ENCODE measurements around the gene GRIK3. TPM values are rescaled to one million over a fixed set of nuclear protein-coding genes. Genes with fewer than 3 reads are reported as not detected.

Gene GRIK3
- total and polyA plus RNA-seq, 2 experiments from 2014 or later = 0.31 to 2.9 TPM

DNA sequence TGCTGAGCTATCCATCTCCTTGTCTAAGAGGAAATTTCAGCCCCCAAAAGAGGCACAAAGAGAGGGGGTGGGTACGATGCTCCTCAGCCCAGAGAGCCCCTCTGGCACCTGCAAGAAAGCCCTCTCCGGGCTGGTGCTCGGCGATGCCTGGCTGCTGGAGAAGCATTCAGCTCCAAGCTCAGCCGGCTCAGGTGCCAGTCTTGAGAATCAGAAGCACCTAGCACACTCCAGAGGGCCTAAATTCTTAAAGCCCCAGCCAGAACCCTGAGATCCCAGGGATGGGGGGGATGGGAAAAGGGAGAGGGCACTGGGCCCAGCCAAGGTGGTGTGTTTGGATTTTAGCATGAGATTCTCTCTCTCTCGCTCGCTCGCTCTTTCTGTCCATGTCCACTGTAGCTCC, 2.9 kb downstream of the GRIK3 start:
- Histone ChIP-seq H2AFZ (no peak overlapping the region), H3K27ac (ENCODE audit: low read depth) (no peak overlapping the region), H3K27me3 (ENCODE audit: insufficient read depth) (peaks cover 69% of the 10 kb centered on the region), H3K4me1 (ENCODE audit: insufficient read depth) (peaks cover 29% of the 10 kb centered on the region), H3K36me3 (ENCODE audit: insufficient read depth) (no peaks in the 10 kb centered on the region; the same call in 1 of the 2 replicates), H3K4me3 (no peak overlapping the region), H4K20me1 (replicated peaks; ENCODE audit: insufficient read depth) (peaks cover 8% of the 10 kb centered on the region; the same call in 1 of the 2 replicates), H3K4me2 (no peak overlapping the region), H3K79me2 (replicated peaks; ENCODE audit: insufficient read depth) (no peaks in the 10 kb centered on the region), H3F3A (replicated peaks; ENCODE audit: low read depth) (peaks cover 11% of the 10 kb centered on the region; the same call in 1 of the 2 replicates), H3K9me2 (ENCODE audit: insufficient read depth) (no peaks in the 10 kb centered on the region)
- no peak overlapping the region for H3K4me3 Mint-ChIP-seq
- no peaks in the 10 kb centered on the region for H3K36me3 Mint-ChIP-seq (ENCODE audit: low read depth)
- H3K27me3 Mint-ChIP-seq (ENCODE audit: insufficient read depth, low read depth, poor library complexity) = peaks cover 61% of the 10 kb centered on the region
- no peak overlapping the region for H3K27ac Mint-ChIP-seq
- H3K9me3 Mint-ChIP-seq = no peaks in the 10 kb centered on the region; the same call in 2 of the 3 replicates
- TF ChIP-seq, protein P1, sequence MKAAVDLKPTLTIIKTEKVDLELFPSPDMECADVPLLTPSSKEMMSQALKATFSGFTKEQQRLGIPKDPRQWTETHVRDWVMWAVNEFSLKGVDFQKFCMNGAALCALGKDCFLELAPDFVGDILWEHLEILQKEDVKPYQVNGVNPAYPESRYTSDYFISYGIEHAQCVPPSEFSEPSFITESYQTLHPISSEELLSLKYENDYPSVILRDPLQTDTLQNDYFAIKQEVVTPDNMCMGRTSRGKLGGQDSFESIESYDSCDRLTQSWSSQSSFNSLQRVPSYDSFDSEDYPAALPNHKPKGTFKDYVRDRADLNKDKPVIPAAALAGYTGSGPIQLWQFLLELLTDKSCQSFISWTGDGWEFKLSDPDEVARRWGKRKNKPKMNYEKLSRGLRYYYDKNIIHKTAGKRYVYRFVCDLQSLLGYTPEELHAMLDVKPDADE (IDR thresholded peaks at IDR 0.05) = no peak
- TF ChIP-seq, protein P2, sequence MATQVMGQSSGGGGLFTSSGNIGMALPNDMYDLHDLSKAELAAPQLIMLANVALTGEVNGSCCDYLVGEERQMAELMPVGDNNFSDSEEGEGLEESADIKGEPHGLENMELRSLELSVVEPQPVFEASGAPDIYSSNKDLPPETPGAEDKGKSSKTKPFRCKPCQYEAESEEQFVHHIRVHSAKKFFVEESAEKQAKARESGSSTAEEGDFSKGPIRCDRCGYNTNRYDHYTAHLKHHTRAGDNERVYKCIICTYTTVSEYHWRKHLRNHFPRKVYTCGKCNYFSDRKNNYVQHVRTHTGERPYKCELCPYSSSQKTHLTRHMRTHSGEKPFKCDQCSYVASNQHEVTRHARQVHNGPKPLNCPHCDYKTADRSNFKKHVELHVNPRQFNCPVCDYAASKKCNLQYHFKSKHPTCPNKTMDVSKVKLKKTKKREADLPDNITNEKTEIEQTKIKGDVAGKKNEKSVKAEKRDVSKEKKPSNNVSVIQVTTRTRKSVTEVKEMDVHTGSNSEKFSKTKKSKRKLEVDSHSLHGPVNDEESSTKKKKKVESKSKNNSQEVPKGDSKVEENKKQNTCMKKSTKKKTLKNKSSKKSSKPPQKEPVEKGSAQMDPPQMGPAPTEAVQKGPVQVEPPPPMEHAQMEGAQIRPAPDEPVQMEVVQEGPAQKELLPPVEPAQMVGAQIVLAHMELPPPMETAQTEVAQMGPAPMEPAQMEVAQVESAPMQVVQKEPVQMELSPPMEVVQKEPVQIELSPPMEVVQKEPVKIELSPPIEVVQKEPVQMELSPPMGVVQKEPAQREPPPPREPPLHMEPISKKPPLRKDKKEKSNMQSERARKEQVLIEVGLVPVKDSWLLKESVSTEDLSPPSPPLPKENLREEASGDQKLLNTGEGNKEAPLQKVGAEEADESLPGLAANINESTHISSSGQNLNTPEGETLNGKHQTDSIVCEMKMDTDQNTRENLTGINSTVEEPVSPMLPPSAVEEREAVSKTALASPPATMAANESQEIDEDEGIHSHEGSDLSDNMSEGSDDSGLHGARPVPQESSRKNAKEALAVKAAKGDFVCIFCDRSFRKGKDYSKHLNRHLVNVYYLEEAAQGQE (IDR thresholded peaks at IDR 0.05; ENCODE audit: unreplicated experiment) = no peak
- TF ChIP-seq ZNF114 (CRISPR knock-in tag; IDR thresholded peaks at IDR 0.05) (no peak), ZNF331 (CRISPR knock-in tag; IDR thresholded peaks at IDR 0.05; ENCODE audit: low read depth) (no peak), NANOG (IDR thresholded peaks at IDR 0.05; ENCODE audit: borderline replicate concordance) (no peak), STAT1 (IDR thresholded peaks at IDR 0.05; ENCODE audit: unreplicated experiment) (no peak), CREB1 (CRISPR knock-in tag; IDR thresholded peaks at IDR 0.05; ENCODE audit: low read depth) (no peak), EZH2 (IDR thresholded peaks at IDR 0.05; ENCODE audit: low read depth, unreplicated experiment) (no peak), EZH2phosphoT487 (IDR thresholded peaks at IDR 0.05; ENCODE audit: unreplicated experiment) (no peak)
- ATAC-seq (no peak), DNase-seq (ENCODE audit: low spot score) (no peak)
- H3K4me1 Mint-ChIP-seq = peaks cover 44% of the 10 kb centered on the region

DNA sequence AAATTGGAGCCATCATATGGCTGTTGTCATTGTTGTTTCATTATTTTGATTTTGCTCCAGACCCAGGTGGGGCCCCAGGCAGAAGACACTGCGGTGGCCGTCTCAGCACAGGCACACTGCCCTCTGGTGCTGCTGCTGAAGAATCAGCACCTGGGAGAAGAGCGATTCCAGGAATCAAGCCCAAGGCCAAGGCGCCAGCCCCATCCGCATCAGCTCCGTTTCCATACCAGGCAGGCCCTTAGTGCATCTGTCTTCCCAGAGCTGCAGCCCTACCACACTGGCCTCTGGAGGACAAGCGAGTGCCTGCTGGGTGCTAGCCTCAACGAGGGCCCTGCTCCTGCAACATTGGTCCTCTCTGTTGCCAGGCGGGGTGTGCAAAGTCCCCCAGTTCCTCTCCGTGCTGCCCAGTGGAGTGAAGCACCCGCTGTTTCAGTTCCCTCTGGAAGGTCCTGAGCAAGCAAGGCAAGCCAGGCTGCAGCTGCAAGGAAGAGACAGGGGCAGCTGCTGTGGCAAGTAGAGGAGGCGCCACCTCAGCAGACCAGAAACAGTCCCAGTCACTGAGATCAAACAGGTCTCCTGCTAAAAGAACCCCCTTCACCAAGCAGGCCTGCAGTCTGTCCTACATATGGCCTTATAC, 5.2 kb downstream of the GRIK3 start:
- H3K27me3 Mint-ChIP-seq (ENCODE audit: insufficient read depth, low read depth, poor library complexity) = peaks cover 48% of the 10 kb centered on the region
- no peaks in the 10 kb centered on the region for H3K36me3 Mint-ChIP-seq (ENCODE audit: low read depth)
- peaks cover 42% of the 10 kb centered on the region for H3K4me1 Mint-ChIP-seq
- no peaks in the 10 kb centered on the region for H3F3A ChIP-seq (replicated peaks; ENCODE audit: low read depth)
- peak; percentile 70 for DNase-seq (ENCODE audit: low spot score)
- no peak overlapping the region for H3K4me3 ChIP-seq
- ATAC-seq = peak; percentile 63
- peaks cover 27% of the 10 kb centered on the region for H3K4me1 ChIP-seq (ENCODE audit: insufficient read depth)
- no peaks in the 10 kb centered on the region for H3K36me3 ChIP-seq (ENCODE audit: insufficient read depth)
- H4K20me1 ChIP-seq (replicated peaks; ENCODE audit: insufficient read depth) = peaks cover 8% of the 10 kb centered on the region; the same call in 1 of the 2 replicates
- no peak overlapping the region for H3K4me2 ChIP-seq
- no peak overlapping the region for H2AFZ ChIP-seq
- no peaks in the 10 kb centered on the region for H3K79me2 ChIP-seq (replicated peaks; ENCODE audit: insufficient read depth)
- peaks cover 48% of the 10 kb centered on the region for H3K27me3 ChIP-seq (ENCODE audit: insufficient read depth)
- H3K27ac Mint-ChIP-seq = no peak overlapping the region
- H3K27ac ChIP-seq (ENCODE audit: low read depth) = no peak overlapping the region
- no peaks in the 10 kb centered on the region for H3K9me2 ChIP-seq (ENCODE audit: insufficient read depth)
- TF ChIP-seq, protein P2 (IDR thresholded peaks at IDR 0.05; ENCODE audit: unreplicated experiment) = peak; percentile 42
- TF ChIP-seq, protein P3, sequence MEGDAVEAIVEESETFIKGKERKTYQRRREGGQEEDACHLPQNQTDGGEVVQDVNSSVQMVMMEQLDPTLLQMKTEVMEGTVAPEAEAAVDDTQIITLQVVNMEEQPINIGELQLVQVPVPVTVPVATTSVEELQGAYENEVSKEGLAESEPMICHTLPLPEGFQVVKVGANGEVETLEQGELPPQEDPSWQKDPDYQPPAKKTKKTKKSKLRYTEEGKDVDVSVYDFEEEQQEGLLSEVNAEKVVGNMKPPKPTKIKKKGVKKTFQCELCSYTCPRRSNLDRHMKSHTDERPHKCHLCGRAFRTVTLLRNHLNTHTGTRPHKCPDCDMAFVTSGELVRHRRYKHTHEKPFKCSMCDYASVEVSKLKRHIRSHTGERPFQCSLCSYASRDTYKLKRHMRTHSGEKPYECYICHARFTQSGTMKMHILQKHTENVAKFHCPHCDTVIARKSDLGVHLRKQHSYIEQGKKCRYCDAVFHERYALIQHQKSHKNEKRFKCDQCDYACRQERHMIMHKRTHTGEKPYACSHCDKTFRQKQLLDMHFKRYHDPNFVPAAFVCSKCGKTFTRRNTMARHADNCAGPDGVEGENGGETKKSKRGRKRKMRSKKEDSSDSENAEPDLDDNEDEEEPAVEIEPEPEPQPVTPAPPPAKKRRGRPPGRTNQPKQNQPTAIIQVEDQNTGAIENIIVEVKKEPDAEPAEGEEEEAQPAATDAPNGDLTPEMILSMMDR (conservative IDR thresholded peaks at IDR 0.05; ENCODE audit: low read depth in 2 of 2) = peak; percentile 57 to 78
- TF ChIP-seq, protein P1 (IDR thresholded peaks at IDR 0.05) = no peak
- TF ChIP-seq JUNB (IDR thresholded peaks at IDR 0.05; ENCODE audit: unreplicated experiment) (no peak), NANOG (IDR thresholded peaks at IDR 0.05; ENCODE audit: borderline replicate concordance) (no peak), POLR2AphosphoS5 (IDR thresholded peaks at IDR 0.05; ENCODE audit: low read depth) (no peak)
- H3K9me3 Mint-ChIP-seq = no peaks in the 10 kb centered on the region
- H3K4me3 Mint-ChIP-seq = no peak overlapping the region
